Osteoblast (primary cell): Measurements from ENCODE around the gene USF2. TPM values are rescaled to one million over a fixed set of nuclear protein-coding genes. Genes with fewer than 3 reads are reported as not detected.
A peak's percentile ranks its signal among the peaks of the same experiment; 100 is the strongest.
"Not testable (repeated sequence)": the region's sequence is repeated elsewhere in the genome, so short reads cannot be mapped to it uniquely, and the experiment has no call there.

ENCODE experiments used
- DNase-seq: peaks from one replicate; pipeline ENCODE4 v3.0.0; 2011; ENCODE audit warnings: low spot score, mixed read lengths; ENCODE audit not compliant: insufficient read length; ENCODE audit errors: missing footprints
- H2AFZ ChIP-seq: 2 replicates; pipeline ENCODE4 v1.6.0; 2011; ENCODE audit warnings: mild to moderate bottlenecking, low read length
- H3K27ac ChIP-seq: 2 replicates; pipeline ENCODE4 v1.5.1; 2011; ENCODE audit warnings: mild to moderate bottlenecking, low read depth, low read length, moderate library complexity
- H3K27me3 ChIP-seq: 2 replicates; pipeline ENCODE4 v1.6.0; 2012; ENCODE audit warnings: mild to moderate bottlenecking, control low read depth, inconsistent platforms, low read length, moderate library complexity; ENCODE audit not compliant: insufficient read depth
- H3K36me3 ChIP-seq: 2 replicates; pipeline ENCODE4 v1.5.1; 2011; ENCODE audit warnings: mild to moderate bottlenecking, low read length, control low read depth, moderate library complexity; ENCODE audit not compliant: insufficient read depth
- H3K4me1 ChIP-seq: 2 replicates; pipeline ENCODE4 v1.5.1; 2011; ENCODE audit warnings: mild to moderate bottlenecking, low read length, control low read depth, moderate library complexity; ENCODE audit not compliant: insufficient read depth
- H3K4me2 ChIP-seq: 2 replicates; pipeline ENCODE4 v1.6.0; 2011; ENCODE audit warnings: mild to moderate bottlenecking, low read length; ENCODE audit not compliant: insufficient read depth
- H3K4me3 ChIP-seq: fragments of 200-600 bp; sonication (generic); 3 replicates; pipeline ENCODE4 v1.5.1; 2012; ENCODE audit warnings: mild to moderate bottlenecking, low read length, inconsistent platforms; ENCODE audit not compliant: insufficient read depth
- H3K79me2 ChIP-seq: 2 replicates; pipeline ENCODE4 v1.6.0; 2012; ENCODE audit warnings: mild to moderate bottlenecking, low read length, control low read depth, inconsistent platforms; ENCODE audit not compliant: insufficient read depth
- H3K9me3 ChIP-seq: 2 replicates; pipeline ENCODE4 v1.5.1; 2011; ENCODE audit warnings: low read depth, low read length, control low read depth
- H4K20me1 ChIP-seq: 2 replicates; pipeline ENCODE4 v1.6.0; 2012; ENCODE audit warnings: mild to moderate bottlenecking, low read length, control low read depth; ENCODE audit not compliant: insufficient read depth
- CTCF ChIP-seq: IDR thresholded peaks from 2 replicates; pipeline ENCODE4 v1.5.1; 2011; ENCODE audit warnings: mild to moderate bottlenecking, low read depth, low read length, moderate library complexity; ENCODE audit errors: extremely low read depth
- total RNA-seq: library from RNA; depleted of rRNA; stranded (reverse); fragments of >200 nt; gene quantifications from 2 replicates; pipeline ENCODE4 v1.2.3, GENCODE V29; 2012

USF2 gene
- total RNA-seq, 1 donor = 66.2 TPM

DNA sequence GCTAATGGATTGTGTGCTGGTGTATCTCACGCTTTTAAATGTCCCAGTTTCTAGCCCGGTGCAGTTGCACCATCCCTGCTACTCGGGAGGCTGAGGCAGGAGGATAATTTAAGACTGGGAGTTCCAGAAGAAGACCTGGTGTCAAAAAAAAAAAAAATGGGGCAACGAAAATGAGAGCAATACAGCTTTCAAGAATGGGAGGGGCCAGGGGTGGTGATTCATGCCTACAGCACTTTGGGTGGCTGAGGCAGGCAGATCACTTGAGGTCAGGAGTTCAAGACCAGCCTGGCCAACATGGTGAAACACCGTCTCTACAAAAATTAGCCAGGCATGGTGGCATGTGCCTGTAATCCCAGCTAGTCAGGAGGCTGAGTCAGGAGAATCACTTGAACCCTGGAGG lies 17.3 kb downstream of the USF2 start:
- not testable (repeated sequence) for H3K4me2 ChIP-seq, H3K79me2 ChIP-seq, H2AFZ ChIP-seq, H3K4me1 ChIP-seq, H3K27ac ChIP-seq, H4K20me1 ChIP-seq, H3K36me3 ChIP-seq, H3K4me3 ChIP-seq, H3K9me3 ChIP-seq
- H3K27me3 ChIP-seq = peaks cover 29% of the 10 kb centered on the region
- peak; percentile 41 for DNase-seq

DNA sequence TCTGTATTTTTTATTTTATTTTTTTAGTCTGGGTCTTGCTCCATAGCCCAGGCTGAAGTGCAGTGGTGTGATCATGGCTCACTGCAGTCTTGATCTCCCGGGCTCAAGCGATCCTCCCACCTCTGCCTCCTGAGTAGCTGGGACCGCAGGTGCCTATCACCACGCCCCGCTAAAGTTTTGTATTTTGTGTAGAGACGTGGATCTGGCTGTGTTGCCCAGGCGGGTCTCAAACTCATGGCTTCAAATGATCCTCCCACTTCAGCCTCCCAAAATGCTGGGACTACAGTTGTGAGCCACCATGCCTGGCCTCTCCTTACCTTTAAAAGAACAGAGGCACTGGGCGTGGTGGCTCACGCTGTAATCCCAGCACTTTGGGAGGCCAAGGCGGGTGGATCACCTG lies 19.0 kb downstream of the USF2 start:
- H3K27me3 ChIP-seq = peaks cover 17% of the 10 kb centered on the region
- no peak overlapping the region for H3K27ac ChIP-seq
- DNase-seq = no peak
- H3K4me2 ChIP-seq = no peak overlapping the region
- H3K4me1 ChIP-seq = no peaks in the 10 kb centered on the region
- H3K9me3 ChIP-seq = no peaks in the 10 kb centered on the region
- no peaks in the 10 kb centered on the region for H3K79me2 ChIP-seq
- TF ChIP-seq CTCF = no peak
- H2AFZ ChIP-seq = no peak overlapping the region
- H3K4me3 ChIP-seq = no peak overlapping the region
- no peaks in the 10 kb centered on the region for H3K36me3 ChIP-seq
- H4K20me1 ChIP-seq = no peaks in the 10 kb centered on the region

DNA sequence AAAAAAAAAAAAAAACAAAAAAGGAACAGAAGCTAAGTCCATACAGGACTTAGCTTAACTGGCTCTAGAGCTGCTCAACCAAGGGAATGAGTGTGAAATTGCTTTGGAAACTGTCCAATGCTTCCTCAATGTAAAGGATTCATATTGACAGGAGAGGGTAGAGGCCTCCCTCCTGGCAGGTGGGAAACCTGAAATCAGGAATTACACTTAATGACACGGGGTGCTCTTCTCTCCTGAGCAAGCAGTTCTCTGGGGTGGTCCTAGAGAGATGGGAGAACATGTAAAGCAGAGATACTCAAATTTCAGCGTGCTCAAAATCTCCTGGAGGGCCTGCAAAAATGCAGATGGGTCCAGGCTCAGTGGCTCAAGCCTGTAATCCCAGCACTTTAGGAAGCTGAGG lies 19.6 kb downstream of the USF2 start:
- peak; percentile 81 for DNase-seq
- no peak overlapping the region for H3K27ac ChIP-seq
- TF ChIP-seq CTCF = no peak
- H4K20me1 ChIP-seq = no peaks in the 10 kb centered on the region
- no peak overlapping the region for H3K4me2 ChIP-seq
- no peak overlapping the region for H3K4me3 ChIP-seq
- peaks cover 19% of the 10 kb centered on the region for H3K27me3 ChIP-seq
- no peaks in the 10 kb centered on the region for H3K79me2 ChIP-seq
- no peak overlapping the region for H2AFZ ChIP-seq
- H3K36me3 ChIP-seq = no peaks in the 10 kb centered on the region
- H3K4me1 ChIP-seq = no peaks in the 10 kb centered on the region
- no peaks in the 10 kb centered on the region for H3K9me3 ChIP-seq

DNA sequence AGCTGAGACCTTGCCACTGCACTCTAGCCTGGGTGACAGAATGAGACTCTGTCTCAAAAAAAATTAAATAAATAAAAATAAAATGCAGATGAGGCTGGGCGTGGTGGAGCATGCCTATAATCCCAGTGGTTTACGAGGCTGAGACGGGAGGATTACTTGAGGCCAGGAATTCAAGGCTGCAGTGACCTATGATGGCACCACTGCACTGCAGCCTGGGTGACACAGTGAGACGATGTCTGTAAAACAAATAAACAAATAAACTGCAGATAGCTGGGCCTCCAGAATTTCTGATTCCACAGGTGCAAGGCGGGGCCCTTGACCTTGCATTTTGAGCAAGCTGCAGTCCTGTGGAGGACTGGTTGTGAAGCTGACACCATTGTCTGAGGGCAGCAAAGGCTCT lies 20.1 kb downstream of the USF2 start:
- H3K27ac ChIP-seq = no peak overlapping the region
- no peak overlapping the region for H3K4me3 ChIP-seq
- no peaks in the 10 kb centered on the region for H3K9me3 ChIP-seq
- no peak overlapping the region for H3K4me2 ChIP-seq
- H3K4me1 ChIP-seq = no peaks in the 10 kb centered on the region
- H4K20me1 ChIP-seq = no peaks in the 10 kb centered on the region
- peaks cover 22% of the 10 kb centered on the region for H3K27me3 ChIP-seq
- no peak for TF ChIP-seq CTCF
- H3K79me2 ChIP-seq = no peaks in the 10 kb centered on the region
- no peaks in the 10 kb centered on the region for H3K36me3 ChIP-seq
- DNase-seq = no peak
- no peak overlapping the region for H2AFZ ChIP-seq
